DND-41 (cell line): ENCODE measurements around the gene XRCC3.

Source experiments
- ATAC-seq: fragments of 200-7000 bp; cut with Tn5 transposase; 3 replicates; pipeline ENCODE4 v1.9.1; 2021; ENCODE audit warnings: low read depth; ENCODE audit not compliant: insufficient read depth
- DNase-seq: peaks from one replicate; pipeline ENCODE4 v3.0.0-alpha.2; 2020
- H2AFZ ChIP-seq: 2 replicates; pipeline ENCODE4 v1.6.0; 2012; ENCODE audit warnings: low read depth, low read length
- H3K27ac ChIP-seq: 2 replicates; pipeline ENCODE4 v1.5.1; 2012; ENCODE audit warnings: low read length, inconsistent platforms
- H3K27me3 ChIP-seq: fragments of 200-600 bp; sonication (generic); 2 replicates; pipeline ENCODE4 v1.6.0; 2012; ENCODE audit warnings: low read length, mild to moderate bottlenecking, inconsistent platforms; ENCODE audit not compliant: insufficient read depth, poor library complexity
- H3K36me3 ChIP-seq: 2 replicates; pipeline ENCODE4 v1.5.1; 2012; ENCODE audit warnings: low read length, inconsistent platforms; ENCODE audit not compliant: insufficient read depth
- H3K4me1 ChIP-seq: 2 replicates; pipeline ENCODE4 v1.5.1; 2012; ENCODE audit warnings: mild to moderate bottlenecking, low read length; ENCODE audit not compliant: insufficient read depth
- H3K4me2 ChIP-seq: 2 replicates; pipeline ENCODE4 v1.6.0; 2012; ENCODE audit warnings: mild to moderate bottlenecking, moderate library complexity, low read length, inconsistent platforms; ENCODE audit not compliant: insufficient read depth
- H3K4me3 ChIP-seq, 2 experiments: fragments of 200-600 bp in 1 of 2; shearing (Covaris generic) in 1 of 2; 2 replicates each; pipeline ENCODE4 v1.5.1; 2012 to 2016; ENCODE audit warnings: inconsistent platforms in 2 of 2, low read length in 2 of 2, mild to moderate bottlenecking in 2 of 2, low read depth in 1 of 2, moderate library complexity in 1 of 2
- H3K79me2 ChIP-seq: 2 replicates; pipeline ENCODE4 v1.6.0; 2012; ENCODE audit warnings: low read length, inconsistent platforms; ENCODE audit not compliant: insufficient read depth
- H3K9ac ChIP-seq: 2 replicates; pipeline ENCODE4 v1.6.0; 2012; ENCODE audit warnings: low read depth, mild to moderate bottlenecking, inconsistent platforms, low read length, moderate library complexity
- H3K9me3 ChIP-seq: 2 replicates; pipeline ENCODE4 v1.5.1; 2012; ENCODE audit warnings: low read length, moderate library complexity, mild to moderate bottlenecking, inconsistent platforms; ENCODE audit not compliant: insufficient read depth, severe bottlenecking
- H4K20me1 ChIP-seq: 2 replicates; pipeline ENCODE4 v1.6.0; 2012; ENCODE audit warnings: low read length; ENCODE audit not compliant: insufficient read depth
- CTCF ChIP-seq: IDR thresholded peaks from 2 replicates; pipeline ENCODE4 v1.5.1; 2012; ENCODE audit warnings: borderline replicate concordance, low read length, moderate library complexity, mild to moderate bottlenecking; ENCODE audit not compliant: poor library complexity, severe bottlenecking; ENCODE audit errors: extremely low read depth
- EZH2 ChIP-seq: IDR thresholded peaks from 3 replicates; pipeline ENCODE4 v1.6.1; 2012; ENCODE audit warnings: borderline replicate concordance, low read depth, mild to moderate bottlenecking, moderate library complexity, low read length, inconsistent platforms; ENCODE audit not compliant: severe bottlenecking

XRCC3 gene

GRCh38 chr14:103739793-103740501 is 24.7 kb upstream of the XRCC3 start:
- no peak overlapping the region for H3K4me2 ChIP-seq
- TF ChIP-seq CTCF (no peak), EZH2 (no peak)
- no peaks in the 10 kb centered on the region for H3K36me3 ChIP-seq
- DNase-seq, result no peak
- H3K4me1 ChIP-seq, result no peaks in the 10 kb centered on the region
- ATAC-seq, result no peak
- H3K27me3 ChIP-seq, result no peaks in the 10 kb centered on the region
- no peaks in the 10 kb centered on the region for H3K79me2 ChIP-seq
- no peaks in the 10 kb centered on the region for H3K9me3 ChIP-seq
- no peak overlapping the region for H3K9ac ChIP-seq
- H4K20me1 ChIP-seq, result no peaks in the 10 kb centered on the region
- no peak overlapping the region for H3K4me3 ChIP-seq
- H3K27ac ChIP-seq, result no peak overlapping the region
- H2AFZ ChIP-seq, result no peak overlapping the region

- Histone ChIP-seq H3K36me3 (no peaks in the 10 kb centered on the region), H3K4me3 (no peak overlapping the region), H3K4me2 (no peak overlapping the region), H2AFZ (no peak overlapping the region), H3K27ac (no peak overlapping the region), H3K9me3 (no peaks in the 10 kb centered on the region), H4K20me1 (no peaks in the 10 kb centered on the region), H3K27me3 (no peaks in the 10 kb centered on the region), H3K9ac (no peak overlapping the region), H3K79me2 (no peaks in the 10 kb centered on the region), H3K4me1 (no peaks in the 10 kb centered on the region)
- TF ChIP-seq CTCF (no peak), EZH2 (no peak)
- ATAC-seq (no peak), DNase-seq (no peak)
Observed at GRCh38 chr14:103739466-103739792, 24.2 kb upstream of the XRCC3 start.

- H3K79me2 ChIP-seq, result no peaks in the 10 kb centered on the region
- no peaks in the 10 kb centered on the region for H3K36me3 ChIP-seq
- no peak for TF ChIP-seq CTCF
- TF ChIP-seq EZH2, result no peak
- H3K27me3 ChIP-seq, result no peaks in the 10 kb centered on the region
- H3K4me1 ChIP-seq, result no peaks in the 10 kb centered on the region
- no peak overlapping the region for H3K4me2 ChIP-seq
- DNase-seq, result no peak
- ATAC-seq, result no peak
- H3K9me3 ChIP-seq, result no peaks in the 10 kb centered on the region
- no peak overlapping the region for H3K9ac ChIP-seq
- H3K27ac ChIP-seq, result no peak overlapping the region
- H3K4me3 ChIP-seq, result no peak overlapping the region
- H4K20me1 ChIP-seq, result no peaks in the 10 kb centered on the region
- no peak overlapping the region for H2AFZ ChIP-seq
Observed at GRCh38 chr14:103738701-103739451, 23.6 kb upstream of the XRCC3 start.
